ENCODE data around the gene REST.
"Not testable (repeated sequence)": the region's sequence is repeated elsewhere in the genome, so short reads cannot be mapped to it uniquely, and the experiment has no call there.

The REST gene

GRCh38 chr4:56909086-56909894 lies 1.6 kb downstream of the REST start:
- FAIRE-seq (no peak), DNase-seq (ENCODE audit: low spot score) (peak; percentile 23)

- no peak for FAIRE-seq
- DNase-seq (ENCODE audit: low spot score): no peak
These were observed 2.7 kb downstream of the REST start for GRCh38 chr4:56910172-56910967.

DNA sequence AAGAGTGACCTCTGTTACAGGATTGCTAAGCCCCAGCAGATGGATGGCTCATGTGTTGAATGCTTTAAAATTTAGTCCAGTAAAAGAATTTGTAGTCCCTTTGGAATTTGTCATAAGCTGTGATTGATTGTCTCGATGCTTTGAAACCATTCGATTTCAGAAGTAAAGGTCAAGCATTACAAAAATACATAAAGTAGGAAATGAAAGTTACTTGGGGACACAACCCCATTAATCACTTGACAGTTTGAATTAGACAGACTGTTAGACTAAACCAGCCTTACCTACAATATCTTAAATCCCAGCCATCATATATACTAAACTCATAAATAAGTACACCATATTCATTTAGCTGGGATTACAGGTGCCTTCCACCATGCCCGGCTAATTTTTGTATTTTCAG lies 6.6 kb downstream of the REST start:
- DNase-seq (ENCODE audit: low spot score) (no peak), FAIRE-seq (no peak)

DNA sequence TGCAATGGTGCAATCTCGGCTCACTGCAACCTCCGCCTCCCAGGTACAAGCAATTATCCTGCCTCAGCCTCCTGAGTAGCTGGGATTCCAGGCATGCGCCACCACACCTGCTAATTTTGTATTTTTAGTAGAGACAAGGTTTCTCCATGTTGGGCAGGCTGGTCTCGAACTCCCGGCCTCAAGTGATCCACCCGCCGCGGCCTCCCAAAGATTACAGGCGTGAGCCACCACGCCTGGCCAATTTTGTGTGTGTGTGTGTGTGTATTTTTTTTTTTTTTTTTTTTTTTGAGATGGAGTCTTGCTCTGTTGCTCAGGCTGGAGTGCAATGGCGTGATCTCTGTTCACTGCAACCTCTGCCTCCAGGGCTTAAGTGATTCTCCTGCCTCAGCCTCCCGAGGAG lies 7.3 kb downstream of the REST start:
- not testable (repeated sequence) for DNase-seq (ENCODE audit: low spot score); FAIRE-seq

- DNase-seq (ENCODE audit: low spot score) (no peak), FAIRE-seq (no peak)
These were observed 19.5 kb downstream of the REST start for GRCh38 chr4:56927196-56927595.

GRCh38 chr4:56930638-56931037 lies 22.9 kb downstream of the REST start:
- no peak for FAIRE-seq
- no peak for DNase-seq (ENCODE audit: low spot score)

- no peak for FAIRE-seq
- DNase-seq (ENCODE audit: low spot score): no peak
These were observed 24.2 kb downstream of the REST start for GRCh38 chr4:56931924-56932323.

DNA sequence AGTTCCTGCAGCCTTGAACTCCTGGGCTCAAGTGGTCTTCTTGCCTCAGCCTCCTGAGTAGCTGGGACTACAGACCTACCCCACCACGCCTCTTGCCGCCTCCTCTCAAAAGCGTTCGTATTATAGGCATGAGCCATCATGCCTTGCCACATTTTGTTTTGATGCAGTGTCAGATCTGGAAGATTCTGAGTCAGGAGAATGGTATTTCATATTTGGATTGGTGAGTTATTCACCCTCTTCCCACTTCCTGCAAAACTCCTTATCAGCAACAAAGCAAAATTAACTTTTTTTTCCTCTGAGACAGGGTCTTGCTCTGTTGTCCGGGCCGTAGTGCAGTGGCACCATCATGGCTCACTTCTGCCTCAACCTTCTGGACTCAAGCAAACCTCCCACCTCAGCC lies 29.6 kb downstream of the REST start:
- FAIRE-seq: peak; percentile 42

DNA sequence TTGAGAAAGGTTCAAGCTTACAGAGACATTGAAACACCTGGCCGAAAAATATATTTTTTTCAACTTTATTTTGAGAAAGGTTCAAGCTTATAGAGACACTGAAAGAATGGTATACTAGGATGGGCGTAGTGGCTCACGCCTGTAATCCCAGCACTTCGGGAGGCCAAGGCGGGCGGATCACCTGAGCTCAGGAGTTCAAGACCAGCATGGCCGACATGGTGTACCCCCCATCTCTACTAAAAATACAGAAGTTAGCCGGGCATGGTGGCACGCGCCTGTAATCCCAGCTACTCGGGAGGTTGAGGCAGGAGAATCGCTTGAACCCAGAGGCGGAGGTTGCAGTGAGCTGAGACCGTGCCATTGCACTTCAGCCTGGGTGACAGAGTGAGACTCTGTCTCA lies 32.1 kb downstream of the REST start:
- not testable (repeated sequence) for FAIRE-seq

More for the DNA sequence above, 29.6 kb downstream of the REST start:
- DNase-seq (ENCODE audit: low spot score): peak; percentile 74

DNA sequence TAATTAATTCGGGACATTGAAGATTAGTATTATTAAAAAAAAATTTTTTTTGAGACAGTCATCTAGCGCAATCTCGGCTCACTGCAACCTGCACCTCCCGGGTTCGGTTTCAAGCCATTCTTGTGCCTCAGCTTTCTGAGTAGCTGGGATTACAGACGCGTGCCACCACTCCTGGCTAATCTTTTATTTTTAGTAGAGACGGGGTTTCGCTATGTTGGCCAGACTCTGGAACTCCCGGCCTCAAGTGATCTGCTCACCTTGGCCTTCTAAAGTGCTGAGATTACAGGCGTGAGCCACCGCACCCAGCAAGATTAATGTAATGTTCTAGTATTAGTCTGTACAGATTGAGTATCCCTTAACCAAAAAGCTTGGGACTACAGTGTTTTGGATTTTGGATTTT lies 32.7 kb downstream of the REST start:
- no peak for FAIRE-seq

More for the DNA sequence above, 32.1 kb downstream of the REST start:
- DNase-seq (ENCODE audit: low spot score): not testable (repeated sequence)

GRCh38 chr4:56940971-56941370 lies 33.3 kb downstream of the REST start:
- FAIRE-seq (no peak), DNase-seq (ENCODE audit: low spot score) (no peak)

More for the DNA sequence above, 32.7 kb downstream of the REST start:
- DNase-seq (ENCODE audit: low spot score): no peak

DNA sequence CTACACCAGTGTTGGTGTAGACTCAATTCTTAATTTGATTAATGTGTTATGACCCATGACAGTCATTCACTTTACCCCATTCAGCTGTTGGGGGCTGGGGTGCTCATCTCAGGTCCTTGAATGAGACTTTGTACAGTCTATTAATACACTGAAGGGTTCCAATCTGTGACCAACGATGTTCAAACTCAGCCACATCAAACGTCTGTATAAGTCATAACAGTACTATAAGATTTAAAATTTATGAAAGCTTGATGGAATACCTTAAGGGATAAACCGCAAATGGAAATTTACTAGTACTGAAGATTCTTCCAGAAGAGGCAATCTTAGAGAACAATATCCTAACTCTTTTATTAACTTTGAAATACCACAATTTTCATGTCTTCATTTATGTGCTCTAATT lies 33.7 kb downstream of the REST start:
- no peak for FAIRE-seq
- no peak for DNase-seq (ENCODE audit: low spot score)

- no peak for FAIRE-seq
These were observed 46.2 kb downstream of the REST start for GRCh38 chr4:56953680-56954520.

DNA sequence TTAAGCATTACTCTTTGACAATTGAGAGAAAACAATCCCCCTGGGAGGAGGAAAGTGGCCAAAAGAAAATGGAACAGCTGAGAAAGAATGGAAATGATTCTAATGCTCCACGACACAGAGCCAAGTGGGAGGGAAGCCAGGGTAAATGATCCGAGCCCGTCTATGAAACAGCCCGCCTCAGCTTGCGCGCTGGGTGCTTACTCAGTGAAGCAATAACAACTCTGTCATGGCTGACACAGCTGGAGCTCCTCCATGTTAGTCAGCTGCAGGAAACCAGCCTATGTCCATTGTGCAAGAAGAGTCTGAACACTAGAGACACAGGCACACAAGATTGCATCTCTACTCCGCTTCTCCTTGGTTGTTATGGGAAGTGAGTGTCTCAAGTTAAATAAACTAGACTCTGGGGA lies 50.4 kb downstream of the REST start:
- FAIRE-seq (no peak), DNase-seq (ENCODE audit: low spot score) (peak; percentile 37)

More at GRCh38 chr4:56953680-56954520, 46.2 kb downstream of the REST start:
- no peak for DNase-seq (ENCODE audit: low spot score)

DNA sequence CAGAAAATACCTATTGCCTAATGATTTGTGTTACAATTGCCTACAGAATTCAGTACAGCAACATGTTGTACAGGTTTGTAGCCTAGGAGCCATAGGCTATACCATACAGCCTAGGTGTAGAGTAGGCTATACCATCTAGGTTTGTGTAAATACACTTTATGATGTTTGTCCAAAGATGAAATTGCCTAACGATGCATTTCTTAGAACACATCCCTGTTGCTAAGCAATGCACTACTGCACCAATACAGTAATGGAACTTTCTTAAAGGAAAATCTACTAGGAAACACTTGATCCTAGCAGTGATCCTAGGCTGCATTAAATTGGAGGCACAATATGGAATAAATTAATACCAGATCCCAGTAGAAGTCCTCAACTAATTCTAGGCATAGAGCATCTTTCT lies 51.4 kb downstream of the REST start:
- FAIRE-seq (no peak), DNase-seq (ENCODE audit: low spot score) (no peak)

DNA sequence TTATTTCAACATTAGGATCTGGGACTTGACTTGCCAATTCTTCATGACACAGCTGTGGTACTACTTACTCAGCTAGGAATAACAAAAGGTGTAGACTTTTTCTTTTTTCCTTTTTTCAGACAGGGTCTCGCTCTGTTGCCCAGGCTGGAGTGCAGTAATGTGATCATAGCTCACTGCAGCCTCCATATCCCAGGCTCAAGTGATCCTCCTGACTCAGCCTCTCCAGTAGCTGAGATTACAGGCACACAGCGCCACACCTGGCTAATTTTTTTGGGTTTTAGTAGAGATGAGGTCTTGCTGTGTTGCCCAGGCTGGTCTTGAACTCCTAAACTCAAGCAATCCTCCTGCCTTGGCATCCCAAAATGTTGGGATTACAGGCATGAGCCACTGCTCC lies 53.4 kb downstream of the REST start:
- FAIRE-seq: no peak
- DNase-seq (ENCODE audit: low spot score): no peak

GRCh38 chr4:56971383-56971782 lies 63.7 kb downstream of the REST start:
- FAIRE-seq: no peak

GRCh38 chr4:56972389-56972788 lies 64.7 kb downstream of the REST start:
- FAIRE-seq (no peak), DNase-seq (ENCODE audit: low spot score) (no peak)

More at GRCh38 chr4:56971383-56971782, 63.7 kb downstream of the REST start:
- no peak for DNase-seq (ENCODE audit: low spot score)

- DNase-seq (ENCODE audit: low spot score) (no peak), FAIRE-seq (no peak)
These were observed 65.1 kb downstream of the REST start for GRCh38 chr4:56972809-56973208.

- FAIRE-seq (no peak), DNase-seq (ENCODE audit: low spot score) (no peak)
These were observed 65.6 kb downstream of the REST start for GRCh38 chr4:56973336-56973735.

DNA sequence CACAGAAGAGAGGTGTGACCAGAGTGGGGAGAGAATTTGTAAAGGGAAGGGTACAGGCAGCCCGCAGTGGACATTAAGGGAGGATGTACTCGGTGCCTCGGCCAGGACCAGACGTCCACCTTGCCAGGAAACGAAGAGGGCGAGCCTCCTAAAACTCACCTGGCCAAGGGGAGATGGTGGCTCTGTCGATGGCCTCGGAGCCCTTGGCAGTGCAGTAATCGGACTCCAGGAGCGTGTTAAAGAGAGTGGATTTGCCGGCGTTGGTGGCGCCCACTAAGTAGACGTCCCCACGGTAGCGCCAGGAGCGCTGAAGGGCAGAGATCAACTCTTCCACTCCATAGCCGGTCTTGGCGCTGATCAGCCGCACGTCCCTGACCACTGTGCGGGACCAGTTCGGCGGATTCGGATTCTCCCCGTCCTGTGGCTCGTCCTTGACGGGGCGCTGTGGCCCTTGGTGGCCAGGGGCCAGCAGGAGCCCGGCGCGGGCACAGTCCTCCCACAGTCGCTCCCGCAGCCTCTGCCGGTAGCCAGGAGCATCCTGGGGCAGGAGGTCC lies 68.7 kb downstream of the REST start:
- FAIRE-seq: no peak
- no peak for DNase-seq (ENCODE audit: low spot score)
